Subcutaneous adipose tissue (tissue), 4 donors: ENCODE results near the gene PABPN1. TPM values are rescaled to one million over a fixed set of nuclear protein-coding genes. Genes with fewer than 3 reads are reported as not detected.

ENCODE experiments used
- total RNA-seq, 4 donors: library from RNA; depleted of rRNA; stranded (reverse); fragments of >200 nt; gene quantifications; one replicate each; pipeline ENCODE4 v1.1.0, GENCODE V29; 2016

Gene PABPN1
- total RNA-seq, 4 donors from 2014 or later = 31.8 to 56.1 (median 42.5) TPM

Other genes with a start within 250 kb of the PABPN1 start
- gene ACIN1, start 226.3 kb upstream of the PABPN1 start, total RNA-seq = 100 to 1,000 TPM in 2 of 4 donors, 10 to 100 TPM in 2; 89.6 to 124 (median 109) TPM
- 10 to 100 TPM; 22.3 to 45.0 (median 41.7) TPM for gene C14orf119, start 226.0 kb upstream of the PABPN1 start, total RNA-seq
- not detected for gene CIROP, start 216.5 kb upstream of the PABPN1 start, total RNA-seq
- gene CEBPE, start 202.2 kb upstream of the PABPN1 start, total RNA-seq = under 1 TPM in 1 of 4 donors, not detected in 3; 0.68 TPM
- 10 to 100 TPM; 45.7 to 83.8 (median 61.4) TPM for gene SLC7A8, start 137.8 kb upstream of the PABPN1 start, total RNA-seq
- not detected for gene RNF212B, start 83.5 kb upstream of the PABPN1 start, total RNA-seq
- 10 to 100 TPM in 1 of 4 donors, 1 to 10 TPM in 3; 5.4 to 11.1 (median 7.4) TPM for gene HOMEZ, start 35.3 kb upstream of the PABPN1 start, total RNA-seq
- gene PPP1R3E, start 18.6 kb upstream of the PABPN1 start, total RNA-seq = 10 to 100 TPM in 2 of 4 donors, 1 to 10 TPM in 2; 7.3 to 12.6 (median 9.3) TPM
- 10 to 100 TPM; 32.1 to 75.9 (median 50.6) TPM for gene BCL2L2, start 14.6 kb upstream of the PABPN1 start, total RNA-seq
- 1 to 10 TPM; 1.8 to 5.5 (median 4.2) TPM for gene SLC22A17, start 31.4 kb downstream of the PABPN1 start, total RNA-seq
- 10 to 100 TPM in 2 of 4 donors, 1 to 10 TPM in 2; 8.5 to 12.8 (median 9.8) TPM for gene EFS, start 43.7 kb downstream of the PABPN1 start, total RNA-seq
- gene IL25, start 51.4 kb downstream of the PABPN1 start, total RNA-seq = not detected
- gene CMTM5, start 55.6 kb downstream of the PABPN1 start, total RNA-seq = not detected
- not detected for gene MYH6, start 86.8 kb downstream of the PABPN1 start, total RNA-seq
- gene MYH7, start 114.2 kb downstream of the PABPN1 start, total RNA-seq = not detected
- 10 to 100 TPM; 20.5 to 43.4 (median 35.1) TPM for gene NGDN, start 148.2 kb downstream of the PABPN1 start, total RNA-seq
- 1 to 10 TPM in 1 of 4 donors, under 1 TPM in 3; 0.33 to 1.4 (median 0.50) TPM for gene ZFHX2, start 230.3 kb downstream of the PABPN1 start, total RNA-seq
- 10 to 100 TPM in 3 of 4 donors, 1 to 10 TPM in 1; 6.7 to 23.2 (median 18.4) TPM for gene THTPA, start 234.8 kb downstream of the PABPN1 start, total RNA-seq
- 10 to 100 TPM; 25.3 to 49.6 (median 30.8) TPM for gene AP1G2, start 246.3 kb downstream of the PABPN1 start, total RNA-seq